Measurements from ENCODE around the gene NHSL2. TPM values are rescaled to one million over a fixed set of nuclear protein-coding genes. Genes with fewer than 3 reads are reported as not detected.
"Not testable (repeated sequence)": the region's sequence is repeated elsewhere in the genome, so short reads cannot be mapped to it uniquely, and the experiment has no call there.

NHSL2 gene
- total RNA-seq, 4 donors from 2014 or later: 1.9 to 8.8 (median 2.4) TPM

DNA sequence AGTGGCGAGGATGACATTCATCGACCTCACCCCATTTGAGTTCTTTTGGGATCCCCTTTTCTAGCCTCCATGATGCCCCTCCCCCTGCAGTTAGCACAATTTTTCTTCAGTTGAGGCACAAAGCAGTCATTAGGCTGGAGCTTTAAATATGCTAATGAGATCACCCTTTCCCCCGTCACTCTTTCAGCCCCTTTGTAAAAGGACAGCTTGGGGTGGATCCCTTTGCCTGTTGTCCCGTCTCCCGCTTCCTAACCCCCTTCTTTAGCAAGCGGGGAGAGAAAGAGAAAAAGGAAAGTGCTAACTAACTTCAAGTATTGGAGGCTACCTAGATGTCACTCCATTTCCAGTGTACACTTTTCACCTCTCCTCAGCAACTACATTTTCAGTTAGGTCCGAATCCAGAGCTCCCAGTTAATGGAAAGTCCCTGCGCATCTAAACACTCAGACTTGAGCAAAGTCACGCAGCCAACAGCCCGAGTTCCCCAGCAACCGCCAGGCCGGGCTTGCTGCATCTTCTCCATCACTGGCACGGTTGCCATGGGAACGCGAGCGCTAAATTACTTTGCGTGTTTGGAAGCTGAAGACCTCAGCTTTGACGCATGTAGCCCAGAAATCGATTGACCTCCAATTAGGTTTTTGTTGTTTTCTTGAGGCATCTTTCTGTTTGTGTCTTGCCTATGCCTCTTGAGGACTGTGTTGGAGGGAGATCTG is 144.3 kb downstream of the NHSL2 start:
- peak in 1 of 2 donors; percentile 39 for DNase-seq (ENCODE audit: low spot score in 2 of 2)
- WGBS, 2 donors: 68 to 79% methylated on average over 17 to 19 of the region's 19 CpGs
- no peak overlapping the region for H3K4me3 ChIP-seq (ENCODE audit: low read depth, poor library complexity, severe bottlenecking)
- TF ChIP-seq POLR2A (IDR thresholded peaks at IDR 0.05) (no peak), CTCF (IDR thresholded peaks at IDR 0.05) (no peak)
- intact Hi-C loops (cut with DNase I; ENCODE audit: low total_unique reads): no loop called here

DNA sequence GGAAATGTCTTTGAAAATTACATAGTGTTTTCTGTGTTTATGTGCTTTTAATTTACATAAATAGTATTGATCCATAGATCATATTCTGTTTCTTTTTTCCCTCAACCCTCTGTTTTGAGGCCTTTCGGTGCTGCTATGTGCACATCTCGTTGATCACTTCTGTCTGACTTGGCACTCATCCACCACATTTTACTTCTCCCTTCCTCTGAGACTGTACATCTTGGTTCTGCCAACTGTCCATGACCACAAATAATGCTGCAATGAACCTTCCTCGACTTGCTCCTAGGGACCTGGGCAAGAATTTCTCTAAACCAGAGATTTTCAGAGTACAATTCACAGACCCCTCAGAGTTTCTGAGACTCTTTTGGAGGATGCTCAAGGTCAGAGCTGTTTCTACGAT is 146.7 kb downstream of the NHSL2 start:
- H3K4me3 ChIP-seq (ENCODE audit: low read depth, poor library complexity, severe bottlenecking): no peak overlapping the region
- WGBS, 2 donors: 24 to 34% methylated on average over 4 of the region's 4 CpGs
- intact Hi-C loops (cut with DNase I; ENCODE audit: low total_unique reads): no loop called here
- TF ChIP-seq CTCF (IDR thresholded peaks at IDR 0.05) (no peak), POLR2A (IDR thresholded peaks at IDR 0.05) (no peak)
- DNase-seq (ENCODE audit: low spot score in 2 of 2): no peak

- no peak overlapping the region for H3K4me3 ChIP-seq (ENCODE audit: low read depth, poor library complexity, severe bottlenecking)
- TF ChIP-seq CTCF (IDR thresholded peaks at IDR 0.05): no peak
- no peak for TF ChIP-seq POLR2A (IDR thresholded peaks at IDR 0.05)
- DNase-seq (ENCODE audit: low spot score in 2 of 2): peak in 1 of 2 donors; percentile 8
- intact Hi-C loops (cut with DNase I; ENCODE audit: low total_unique reads): no loop called here
- WGBS, 2 donors: 51 to 53% methylated on average over 1 of the region's 1 CpG
Observed at GRCh38 chrX:72057849-72058248, 147.2 kb downstream of the NHSL2 start.

DNA sequence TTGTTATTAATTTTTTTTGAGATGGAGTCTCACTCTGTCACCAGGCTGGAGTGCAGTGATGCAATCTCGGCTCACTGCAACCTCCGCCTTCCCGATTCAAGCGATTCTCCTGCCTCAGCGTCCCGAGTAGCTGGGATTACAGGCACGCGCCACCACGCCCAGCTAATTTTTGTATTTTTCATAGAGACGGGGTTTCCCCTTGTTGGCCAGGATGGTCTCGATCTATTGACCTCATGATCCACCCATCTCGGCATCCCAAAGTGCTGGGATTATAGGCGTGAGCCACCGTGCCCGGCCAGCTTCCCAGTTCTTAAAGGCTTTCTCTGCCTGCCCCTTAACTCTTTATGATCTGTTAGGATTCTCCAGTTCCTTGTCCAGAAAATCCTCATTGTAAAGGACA is 147.7 kb downstream of the NHSL2 start:
- H3K4me3 ChIP-seq (ENCODE audit: low read depth, poor library complexity, severe bottlenecking); intact Hi-C loops (cut with DNase I; ENCODE audit: low total_unique reads): not testable (repeated sequence)
- 67 to 72% methylated on average over 15 of the region's 15 CpGs for WGBS, 2 donors
- DNase-seq (ENCODE audit: low spot score in 2 of 2): peak in 1 of 2 donors; percentile 63

DNA sequence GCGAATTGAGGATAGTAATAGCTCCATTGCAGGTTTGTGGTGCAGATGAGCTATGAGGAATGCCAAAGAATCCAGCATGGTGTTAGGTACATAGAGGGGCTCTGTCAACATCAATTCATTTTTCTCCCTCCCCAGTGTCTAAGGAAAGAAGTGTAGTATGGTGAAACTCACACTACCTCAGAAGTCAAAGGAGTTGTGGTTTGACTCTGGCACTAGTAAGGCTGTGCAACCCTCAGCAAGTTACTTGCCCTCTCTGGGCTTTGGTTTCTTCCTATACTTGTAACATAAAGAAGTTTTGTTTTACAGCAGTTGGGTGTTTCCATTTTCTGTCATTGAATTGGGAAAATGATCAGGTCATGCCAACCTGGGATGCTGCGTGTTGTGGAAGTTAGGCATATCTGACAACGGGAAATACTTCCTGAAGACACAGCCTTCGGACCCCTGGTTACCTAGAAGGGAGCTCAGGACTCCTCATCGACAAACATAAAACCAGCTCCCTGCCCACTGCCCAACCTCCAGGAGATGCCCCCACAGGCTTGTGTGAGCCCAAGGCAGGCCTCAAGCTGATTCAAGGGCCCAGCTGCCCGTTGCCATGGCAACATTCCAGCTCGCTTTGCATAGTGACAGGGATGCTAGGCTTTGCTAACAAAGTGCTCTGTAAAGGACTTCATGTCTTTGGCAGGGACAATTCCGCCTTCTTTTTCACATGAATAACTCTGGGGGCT is 149.7 kb downstream of the NHSL2 start:
- TF ChIP-seq CTCF (IDR thresholded peaks at IDR 0.05): no peak
- no peak for TF ChIP-seq POLR2A (IDR thresholded peaks at IDR 0.05)
- intact Hi-C loops (cut with DNase I; ENCODE audit: low total_unique reads): loop anchor here (5.0 kb wide), 1 partner anchor 1293 kb away; no protein-coding TSS in a partner anchor
- no peak for DNase-seq (ENCODE audit: low spot score in 2 of 2)

GRCh38 chrX:72060921-72061490 is 150.4 kb downstream of the NHSL2 start:
- H3K4me3 ChIP-seq (ENCODE audit: low read depth, poor library complexity, severe bottlenecking): no peak overlapping the region
- intact Hi-C loops (cut with DNase I; ENCODE audit: low total_unique reads): loop anchor here (5.0 kb wide), 1 partner anchor 1294 kb away; no protein-coding TSS in a partner anchor
- WGBS, 2 donors: 54 to 61% methylated on average over 5 of the region's 5 CpGs
- no peak for DNase-seq (ENCODE audit: low spot score in 2 of 2)
- TF ChIP-seq POLR2A (IDR thresholded peaks at IDR 0.05) (no peak), CTCF (IDR thresholded peaks at IDR 0.05) (no peak)

More for the DNA sequence above, 149.7 kb downstream of the NHSL2 start:
- H3K4me3 ChIP-seq (ENCODE audit: low read depth, poor library complexity, severe bottlenecking): no peak overlapping the region
- WGBS, 2 donors: 67 to 81% methylated on average over 5 to 8 of the region's 8 CpGs

Measured in lower leg skin (tissue), 4 donors.